ENCODE results near the gene LRRN3.

The LRRN3 gene

DNA sequence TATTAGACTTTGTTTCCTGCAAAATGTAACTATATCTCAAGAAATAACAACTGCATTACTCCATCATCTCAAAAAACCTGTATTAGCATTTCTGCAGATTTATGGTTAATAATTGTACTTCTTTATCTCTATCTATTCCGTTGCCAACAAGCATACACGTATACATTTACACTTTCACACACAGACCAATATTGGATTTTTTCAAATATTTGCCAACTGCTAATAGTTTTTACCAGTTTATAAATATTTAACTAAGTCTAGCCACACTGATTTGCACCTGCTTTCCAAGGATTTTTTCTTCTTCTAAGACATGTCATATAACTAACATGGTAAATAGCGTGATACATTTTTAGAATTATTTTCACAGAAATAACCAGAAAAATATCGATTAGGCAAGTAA, 12.2 kb downstream of the LRRN3 start:
- no CpG with 5 or more reads among the region's 4 CpGs for WGBS, 2 donors (ENCODE audit: extremely low coverage in 2 of 2, insufficient read length in 2 of 2, insufficient replicate concordance in 1 of 2)
- Histone ChIP-seq H3K23ac (ENCODE audit: low read depth, low read length, poor library complexity) (no peak overlapping the region), H3K4me2 (ENCODE audit: insufficient read depth, low read length, poor library complexity, severe bottlenecking) (no peak overlapping the region), H3K4me1 (ENCODE audit: control insufficient read depth in 2 of 2, insufficient read depth in 1 of 2, low read depth in 1 of 2, low read length in 2 of 2) (peaks cover 0 to 11% of the 10 kb centered on the region in 2 donors), H3K36me3 (replicated peaks in 1 of 2; ENCODE audit: control insufficient read depth in 2 of 2, insufficient read depth in 2 of 2, low read length in 2 of 2) (peaks cover 0 to 20% of the 10 kb centered on the region in 2 donors), H3K27me3 (ENCODE audit: control insufficient read depth in 3 of 3, insufficient read depth in 3 of 3, low read depth in 1 of 3, low read length in 3 of 3) (no peaks in the 10 kb centered on the region), H2BK12ac (ENCODE audit: low read length) (no peak overlapping the region), H3K9ac (ENCODE audit: low read depth, low read length, poor library complexity) (no peak overlapping the region), H3K4ac (ENCODE audit: low read length) (no peak overlapping the region), H2AK5ac (ENCODE audit: low read depth, low read length) (no peak overlapping the region), H2BK5ac (ENCODE audit: low read length) (no peak overlapping the region), H4K8ac (ENCODE audit: low read depth, low read length) (no peak overlapping the region), H3K4me3 (ENCODE audit: low read length in 2 of 2) (no peak overlapping the region), H3K18ac (ENCODE audit: low read length) (no peak overlapping the region), H3K14ac (ENCODE audit: low read length) (no peak overlapping the region), H2BK120ac (ENCODE audit: low read depth, low read length) (no peak overlapping the region), H4K91ac (ENCODE audit: low read depth, low read length, poor library complexity) (no peak overlapping the region), H2BK15ac (ENCODE audit: low read length) (no peak overlapping the region), H2AFZ (ENCODE audit: low read length) (no peak overlapping the region), H3K79me1 (ENCODE audit: low read depth, low read length) (no peaks in the 10 kb centered on the region), H3K27ac (replicated peaks; ENCODE audit: low read length) (no peak overlapping the region), H3K9me3 (replicated peaks in 1 of 2; ENCODE audit: control insufficient read depth in 2 of 2, insufficient read depth in 1 of 2, low read depth in 1 of 2, low read length in 2 of 2) (no peaks in the 10 kb centered on the region)
- no peak for DNase-seq (ENCODE audit: low spot score)

DNA sequence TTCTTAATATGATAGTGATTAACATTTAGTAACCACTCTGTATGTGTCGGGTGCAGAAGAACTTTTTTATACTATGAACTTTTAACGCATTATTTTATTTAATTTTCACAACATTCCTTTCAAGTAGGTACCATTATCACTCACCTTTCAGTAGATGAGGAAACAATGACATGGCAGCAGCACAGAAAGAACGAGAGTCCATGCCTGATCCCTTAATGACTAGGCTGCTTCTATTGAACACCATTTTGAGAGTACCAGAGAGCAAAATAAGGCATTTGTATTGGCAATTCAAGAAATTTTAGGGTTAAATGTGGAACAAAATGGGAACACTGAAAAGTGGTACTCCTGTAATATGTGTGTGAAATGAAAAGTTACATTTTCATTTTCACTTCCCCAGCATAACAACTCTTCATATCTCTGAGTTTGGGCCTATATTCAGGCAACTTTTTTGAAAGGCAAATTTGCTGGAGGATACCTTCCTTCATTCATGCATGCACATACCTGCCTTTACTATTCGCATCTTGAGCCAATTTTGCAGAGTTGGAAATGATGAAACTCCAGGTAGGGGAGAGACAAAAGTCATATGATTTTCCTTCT, 12.8 kb downstream of the LRRN3 start:
- no peak for DNase-seq (ENCODE audit: low spot score)
- Histone ChIP-seq H3K9ac (ENCODE audit: low read depth, low read length, poor library complexity) (no peak overlapping the region), H3K27me3 (ENCODE audit: control insufficient read depth in 3 of 3, insufficient read depth in 3 of 3, low read depth in 1 of 3, low read length in 3 of 3) (no peaks in the 10 kb centered on the region), H3K18ac (ENCODE audit: low read length) (no peak overlapping the region), H3K4me2 (ENCODE audit: insufficient read depth, low read length, poor library complexity, severe bottlenecking) (no peak overlapping the region), H2BK15ac (ENCODE audit: low read length) (no peak overlapping the region), H3K4me3 (ENCODE audit: low read length in 2 of 2) (no peak overlapping the region), H3K27ac (replicated peaks; ENCODE audit: low read length) (no peak overlapping the region), H2BK5ac (ENCODE audit: low read length) (no peak overlapping the region), H3K9me3 (replicated peaks in 1 of 2; ENCODE audit: control insufficient read depth in 2 of 2, insufficient read depth in 1 of 2, low read depth in 1 of 2, low read length in 2 of 2) (no peaks in the 10 kb centered on the region), H3K14ac (ENCODE audit: low read length) (no peak overlapping the region), H3K79me1 (ENCODE audit: low read depth, low read length) (no peaks in the 10 kb centered on the region), H2AK5ac (ENCODE audit: low read depth, low read length) (no peak overlapping the region), H3K4me1 (ENCODE audit: control insufficient read depth in 2 of 2, insufficient read depth in 1 of 2, low read depth in 1 of 2, low read length in 2 of 2) (peaks cover 0 to 11% of the 10 kb centered on the region in 2 donors), H3K4ac (ENCODE audit: low read length) (no peak overlapping the region), H4K91ac (ENCODE audit: low read depth, low read length, poor library complexity) (no peak overlapping the region), H4K8ac (ENCODE audit: low read depth, low read length) (no peak overlapping the region), H2AFZ (ENCODE audit: low read length) (no peak overlapping the region), H3K23ac (ENCODE audit: low read depth, low read length, poor library complexity) (no peak overlapping the region), H2BK120ac (ENCODE audit: low read depth, low read length) (no peak overlapping the region), H3K36me3 (replicated peaks in 1 of 2; ENCODE audit: control insufficient read depth in 2 of 2, insufficient read depth in 2 of 2, low read length in 2 of 2) (peaks cover 0 to 20% of the 10 kb centered on the region in 2 donors), H2BK12ac (ENCODE audit: low read length) (no peak overlapping the region)
- no CpG with 5 or more reads among the region's 4 CpGs for WGBS, 2 donors (ENCODE audit: extremely low coverage in 2 of 2, insufficient read length in 2 of 2, insufficient replicate concordance in 1 of 2)

DNA sequence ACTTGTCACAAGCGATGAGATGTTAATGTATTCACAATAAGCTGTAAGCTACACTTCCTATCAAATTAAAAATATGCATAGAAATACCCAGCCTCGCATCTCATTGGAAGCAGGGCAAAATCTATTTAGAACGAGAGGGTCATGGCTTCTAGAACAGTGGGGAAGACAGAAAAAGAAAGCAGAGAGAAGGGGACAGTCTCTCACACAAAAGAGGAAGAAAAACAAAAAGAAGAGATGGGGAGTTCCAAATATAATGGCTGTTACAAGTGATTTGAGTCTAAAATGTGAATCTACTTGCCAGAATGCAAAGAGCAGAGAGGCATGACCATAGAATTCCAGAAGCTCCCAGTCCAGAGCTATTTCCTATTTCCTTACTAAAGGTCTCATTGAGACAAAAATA, 13.8 kb downstream of the LRRN3 start:
- Histone ChIP-seq H2AFZ (ENCODE audit: low read length) (no peak overlapping the region), H3K4ac (ENCODE audit: low read length) (no peak overlapping the region), H2BK5ac (ENCODE audit: low read length) (no peak overlapping the region), H3K23ac (ENCODE audit: low read depth, low read length, poor library complexity) (no peak overlapping the region), H2BK120ac (ENCODE audit: low read depth, low read length) (no peak overlapping the region), H3K18ac (ENCODE audit: low read length) (no peak overlapping the region), H3K36me3 (replicated peaks in 1 of 2; ENCODE audit: control insufficient read depth in 2 of 2, insufficient read depth in 2 of 2, low read length in 2 of 2) (peaks cover 0 to 20% of the 10 kb centered on the region in 2 donors), H2AK5ac (ENCODE audit: low read depth, low read length) (no peak overlapping the region), H3K14ac (ENCODE audit: low read length) (no peak overlapping the region), H3K79me1 (ENCODE audit: low read depth, low read length) (no peaks in the 10 kb centered on the region), H2BK15ac (ENCODE audit: low read length) (no peak overlapping the region), H2BK12ac (ENCODE audit: low read length) (no peak overlapping the region), H3K27ac (replicated peaks; ENCODE audit: low read length) (no peak overlapping the region), H4K91ac (ENCODE audit: low read depth, low read length, poor library complexity) (no peak overlapping the region), H3K9me3 (replicated peaks in 1 of 2; ENCODE audit: control insufficient read depth in 2 of 2, insufficient read depth in 1 of 2, low read depth in 1 of 2, low read length in 2 of 2) (no peaks in the 10 kb centered on the region), H3K9ac (ENCODE audit: low read depth, low read length, poor library complexity) (no peak overlapping the region), H3K27me3 (ENCODE audit: control insufficient read depth in 3 of 3, insufficient read depth in 3 of 3, low read depth in 1 of 3, low read length in 3 of 3) (no peaks in the 10 kb centered on the region), H3K4me2 (ENCODE audit: insufficient read depth, low read length, poor library complexity, severe bottlenecking) (no peak overlapping the region), H3K4me3 (ENCODE audit: low read length in 2 of 2) (no peak overlapping the region), H4K8ac (ENCODE audit: low read depth, low read length) (no peak overlapping the region), H3K4me1 (ENCODE audit: control insufficient read depth in 2 of 2, insufficient read depth in 1 of 2, low read depth in 1 of 2, low read length in 2 of 2) (peaks cover 0 to 11% of the 10 kb centered on the region in 2 donors)
- DNase-seq (ENCODE audit: low spot score): no peak
- no CpG with 5 or more reads among the region's 3 CpGs for WGBS, 2 donors (ENCODE audit: extremely low coverage in 2 of 2, insufficient read length in 2 of 2, insufficient replicate concordance in 1 of 2)

DNA sequence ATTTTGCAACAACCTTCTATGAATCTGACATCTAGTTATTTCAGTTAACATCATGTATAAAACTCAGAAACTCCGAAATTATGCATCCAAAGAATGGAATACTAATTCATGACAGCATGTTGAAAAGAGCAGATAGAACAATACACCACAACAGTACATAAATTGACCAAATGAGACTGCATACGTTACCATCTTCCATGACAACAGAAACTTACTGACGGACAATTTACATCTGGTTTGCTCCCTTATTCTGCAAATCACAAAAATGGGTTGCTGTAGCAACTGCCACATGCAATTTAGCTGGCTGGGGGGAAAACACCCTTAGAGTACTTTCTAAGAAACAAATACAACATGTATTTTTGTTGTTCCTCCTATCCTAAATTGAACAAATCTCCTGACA, 14.3 kb downstream of the LRRN3 start:
- WGBS, 2 donors (ENCODE audit: extremely low coverage in 2 of 2, insufficient read length in 2 of 2, insufficient replicate concordance in 1 of 2): no CpG with 5 or more reads among the region's 3 CpGs
- H3K36me3 ChIP-seq (replicated peaks in 1 of 2; ENCODE audit: control insufficient read depth in 2 of 2, insufficient read depth in 2 of 2, low read length in 2 of 2): peaks cover 0 to 15% of the 10 kb centered on the region in 2 donors
- no peak overlapping the region for H3K4me2 ChIP-seq (ENCODE audit: insufficient read depth, low read length, poor library complexity, severe bottlenecking)
- peaks cover 0 to 11% of the 10 kb centered on the region in 2 donors for H3K4me1 ChIP-seq (ENCODE audit: control insufficient read depth in 2 of 2, insufficient read depth in 1 of 2, low read depth in 1 of 2, low read length in 2 of 2)
- H2BK12ac ChIP-seq (ENCODE audit: low read length): no peak overlapping the region
- no peak overlapping the region for H2BK120ac ChIP-seq (ENCODE audit: low read depth, low read length)
- no peak overlapping the region for H3K27ac ChIP-seq (replicated peaks; ENCODE audit: low read length)
- H2BK5ac ChIP-seq (ENCODE audit: low read length): no peak overlapping the region
- no peaks in the 10 kb centered on the region for H3K27me3 ChIP-seq (ENCODE audit: control insufficient read depth in 3 of 3, insufficient read depth in 3 of 3, low read depth in 1 of 3, low read length in 3 of 3)
- no peak overlapping the region for H3K18ac ChIP-seq (ENCODE audit: low read length)
- no peak overlapping the region for H3K14ac ChIP-seq (ENCODE audit: low read length)
- no peak overlapping the region for H3K4me3 ChIP-seq (ENCODE audit: low read length in 2 of 2)
- H2AK5ac ChIP-seq (ENCODE audit: low read depth, low read length): no peak overlapping the region
- H3K23ac ChIP-seq (ENCODE audit: low read depth, low read length, poor library complexity): no peak overlapping the region
- H3K9ac ChIP-seq (ENCODE audit: low read depth, low read length, poor library complexity): no peak overlapping the region
- no peak overlapping the region for H2AFZ ChIP-seq (ENCODE audit: low read length)
- H2BK15ac ChIP-seq (ENCODE audit: low read length): no peak overlapping the region
- H4K91ac ChIP-seq (ENCODE audit: low read depth, low read length, poor library complexity): no peak overlapping the region
- DNase-seq (ENCODE audit: low spot score): no peak
- no peaks in the 10 kb centered on the region for H3K79me1 ChIP-seq (ENCODE audit: low read depth, low read length)
- no peak overlapping the region for H4K8ac ChIP-seq (ENCODE audit: low read depth, low read length)
- no peak overlapping the region for H3K4ac ChIP-seq (ENCODE audit: low read length)
- H3K9me3 ChIP-seq (replicated peaks in 1 of 2; ENCODE audit: control insufficient read depth in 2 of 2, insufficient read depth in 1 of 2, low read depth in 1 of 2, low read length in 2 of 2): no peaks in the 10 kb centered on the region
